Right kidney (tissue), 9 donors: ENCODE data around the gene FABP1.
A peak's percentile ranks its signal among the peaks of the same experiment; 100 is the strongest.

ENCODE experiments used
- DNase-seq: peaks from one replicate; pipeline ENCODE4 v3.0.0-alpha.2; 2016
- long read RNA-seq, 8 donors: transcript quantifications; one replicate each; lab custom pipeline, GENCODE V29; 2026

Gene FABP1
- long read RNA-seq, donor 1, transcript FABP1-201 (4 exons, 555 nt): major isoform, 37 of 38 reads
- long read RNA-seq, donor 1, partial matches to known transcripts: 0 of 38 reads
- long read RNA-seq, donor 1, other reads (novel, unspliced or antisense): 0 of 38 reads
- long read RNA-seq, donor 2, transcript FABP1-201 (4 exons, 555 nt): major isoform, 34 of 35 reads
- long read RNA-seq, donor 2, partial matches to known transcripts: 0 of 35 reads
- long read RNA-seq, donor 2, other reads (novel, unspliced or antisense): 0 of 35 reads
- long read RNA-seq, donor 3, transcript FABP1-201 (4 exons, 555 nt): major isoform, 5 of 5 reads
- long read RNA-seq, donor 3, partial matches to known transcripts: 0 of 5 reads
- long read RNA-seq, donor 3, other reads (novel, unspliced or antisense): 0 of 5 reads
- long read RNA-seq, donor 4, transcript FABP1-201 (4 exons, 555 nt): major isoform, 20 of 21 reads
- long read RNA-seq, donor 4, partial matches to known transcripts: 0 of 21 reads
- long read RNA-seq, donor 4, other reads (novel, unspliced or antisense): 0 of 21 reads
- long read RNA-seq, donor 5, transcript FABP1-201 (4 exons, 555 nt): major isoform, 35 of 37 reads
- long read RNA-seq, donor 5, partial matches to known transcripts: 0 of 37 reads
- long read RNA-seq, donor 5, other reads (novel, unspliced or antisense): 0 of 37 reads
- long read RNA-seq, donor 6, transcript FABP1-201 (4 exons, 555 nt): major isoform, 41 of 42 reads
- long read RNA-seq, donor 6, partial matches to known transcripts: 0 of 42 reads
- long read RNA-seq, donor 6, other reads (novel, unspliced or antisense): 0 of 42 reads
- long read RNA-seq, donor 7, transcript FABP1-201 (4 exons, 555 nt): major isoform, 34 of 36 reads
- long read RNA-seq, donor 7, partial matches to known transcripts: 0 of 36 reads
- long read RNA-seq, donor 7, other reads (novel, unspliced or antisense): 0 of 36 reads
- long read RNA-seq, donor 8, transcript FABP1-201 (4 exons, 555 nt): major isoform, 33 of 35 reads
- long read RNA-seq, donor 8, partial matches to known transcripts: 0 of 35 reads
- long read RNA-seq, donor 8, other reads (novel, unspliced or antisense): 0 of 35 reads

DNA sequence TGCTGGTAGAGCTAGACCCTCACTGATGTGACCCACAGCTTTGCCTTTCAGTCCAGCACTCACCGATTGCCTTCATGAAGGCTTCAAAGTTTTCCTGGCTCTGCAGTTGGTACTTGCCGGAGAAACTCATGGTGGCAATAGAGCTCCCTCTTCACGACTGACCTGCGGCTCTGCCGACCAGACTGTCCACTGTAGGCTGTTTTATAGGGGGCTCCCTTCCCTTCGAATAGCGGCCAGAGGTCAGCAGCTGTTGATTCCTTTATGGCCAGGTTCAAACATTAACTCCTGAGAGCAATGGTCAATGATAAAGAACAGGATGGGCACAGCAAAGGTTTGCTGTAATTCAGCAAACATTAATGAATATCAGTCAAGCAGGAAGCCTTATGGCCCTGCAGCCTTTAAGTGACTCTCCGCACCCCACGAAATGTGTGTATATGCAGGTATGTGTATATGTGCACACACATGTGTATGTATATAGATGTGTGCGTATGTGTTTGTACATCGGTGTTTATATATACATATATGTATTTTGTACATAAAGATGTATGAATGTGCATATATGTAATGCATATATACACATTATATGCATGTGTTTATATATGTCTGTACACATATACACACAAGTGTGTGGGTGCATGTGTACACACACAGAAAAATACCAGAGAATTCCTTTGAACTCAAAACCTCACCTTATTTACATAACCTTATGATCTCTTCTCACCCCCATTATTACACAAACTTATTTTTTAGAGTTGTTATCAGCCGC, at the start of gene FABP1:
TSS of gene FABP1 (minus strand) at position 175 of the 766 bp plus-strand sequence. CDS start at position 130, 45 bp downstream.
- no peak for DNase-seq

DNA sequence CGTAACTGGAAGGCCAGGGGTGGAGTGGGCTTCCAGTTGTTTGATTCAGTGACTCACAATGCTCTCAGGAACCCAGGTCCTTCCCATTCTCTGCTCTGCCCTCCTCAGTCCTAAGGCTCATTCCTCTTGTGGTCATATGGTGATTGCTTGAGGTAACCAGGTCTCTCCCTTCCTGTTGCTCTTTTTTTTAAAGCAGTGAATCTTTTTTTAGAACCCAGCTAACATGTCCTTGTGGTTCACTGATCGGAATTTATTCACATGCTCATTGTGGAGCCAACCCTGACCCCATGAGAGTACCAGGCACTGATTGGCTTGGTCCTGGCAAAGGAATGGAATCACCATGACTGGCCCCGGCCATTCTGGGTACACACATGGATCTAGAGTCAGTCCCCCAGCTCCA, 49.7 kb upstream of the FABP1 start:
- DNase-seq: no peak

DNA sequence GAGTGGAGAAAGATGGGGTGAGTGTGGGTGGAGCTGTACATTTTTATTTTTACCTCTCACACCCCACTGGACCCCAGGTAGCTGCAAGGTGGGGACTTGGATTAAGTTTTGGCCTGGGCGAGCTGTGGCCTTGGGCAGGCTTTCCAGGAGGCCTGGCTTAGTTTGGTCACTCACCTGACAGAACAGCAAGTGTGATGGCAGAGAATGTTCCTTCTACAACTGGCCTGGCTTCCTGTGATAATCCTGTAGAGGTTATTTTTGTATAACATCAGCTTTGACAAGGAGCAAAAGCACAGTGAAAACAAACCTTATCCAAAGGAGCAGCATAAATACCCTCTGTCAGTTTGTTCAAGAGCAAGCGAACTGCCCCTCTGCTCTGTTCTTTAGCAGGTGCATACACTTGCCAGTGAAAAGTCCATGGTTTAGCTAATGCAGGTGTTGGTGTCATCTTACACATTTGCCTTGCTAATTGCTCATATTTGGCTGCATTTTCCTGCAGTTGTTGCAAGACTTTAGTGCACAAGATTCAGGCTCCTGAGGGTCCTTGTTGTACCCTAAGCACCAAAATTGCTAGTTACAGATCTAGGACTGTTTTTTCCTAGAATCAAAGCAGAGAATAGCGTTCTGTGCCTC, 48.6 kb upstream of the FABP1 start:
- no peak for DNase-seq

DNA sequence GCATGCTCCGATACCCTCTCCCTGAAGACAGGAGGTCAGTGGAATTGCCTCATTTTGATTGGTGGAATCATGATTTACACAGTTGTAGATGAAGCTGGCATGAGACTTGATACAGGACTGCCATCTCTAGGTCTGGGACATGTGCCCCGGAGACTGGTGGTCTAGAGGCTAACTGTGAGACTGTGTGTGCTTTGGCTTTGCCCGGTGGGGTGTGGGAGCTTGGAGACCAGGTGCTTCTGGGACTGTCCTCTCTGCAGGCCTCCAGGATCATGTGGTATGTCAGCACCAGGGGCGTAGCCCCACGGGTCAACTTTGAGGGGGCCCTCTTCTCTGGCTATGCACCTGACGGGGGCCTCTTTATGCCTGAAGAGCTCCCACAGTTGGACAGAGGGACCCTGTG, 45.0 kb upstream of the FABP1 start:
- no peak for DNase-seq

DNA sequence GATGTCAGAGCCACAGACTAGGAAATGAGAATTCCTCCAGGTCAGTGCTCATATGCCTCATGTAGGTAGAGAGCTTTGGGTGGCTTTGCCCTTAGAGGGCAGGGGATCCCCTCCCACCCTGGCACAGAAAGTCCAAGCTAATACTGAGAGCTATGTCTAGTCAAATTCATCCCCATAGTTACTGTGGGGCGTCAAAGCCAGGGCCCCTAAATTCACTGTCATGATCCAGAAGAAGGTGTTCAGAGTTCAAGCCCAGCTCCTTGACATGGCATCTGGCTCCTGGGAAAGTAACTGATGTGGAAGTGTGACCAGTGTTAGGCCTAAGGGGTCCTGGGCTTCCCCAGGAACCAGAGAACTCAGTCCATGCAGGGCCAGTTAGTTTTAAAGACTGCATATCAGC, 44.1 kb upstream of the FABP1 start:
- no peak for DNase-seq

DNA sequence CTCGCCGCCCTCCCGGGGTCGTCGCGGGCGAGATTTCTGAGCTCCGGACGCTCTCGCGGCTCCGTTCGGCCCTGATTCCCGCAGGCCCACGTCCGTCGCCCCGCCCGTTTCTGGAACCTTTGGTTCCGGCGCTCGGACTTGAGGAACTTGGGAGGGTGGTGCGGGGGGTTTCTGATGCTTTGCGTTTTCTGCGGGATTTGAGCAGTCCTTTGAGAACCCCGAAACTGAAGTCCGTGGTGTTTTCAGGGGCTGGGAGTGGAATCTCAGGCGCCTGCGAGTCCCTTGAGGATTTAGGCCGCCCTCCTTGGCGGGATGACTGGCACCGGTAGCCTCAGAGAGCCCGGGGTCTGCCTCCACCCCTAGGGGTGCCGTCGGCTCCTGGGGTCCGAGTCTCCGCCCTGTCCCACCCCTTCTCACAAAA, 42.6 kb upstream of the FABP1 start:
- DNase-seq: peak; percentile 68

DNA sequence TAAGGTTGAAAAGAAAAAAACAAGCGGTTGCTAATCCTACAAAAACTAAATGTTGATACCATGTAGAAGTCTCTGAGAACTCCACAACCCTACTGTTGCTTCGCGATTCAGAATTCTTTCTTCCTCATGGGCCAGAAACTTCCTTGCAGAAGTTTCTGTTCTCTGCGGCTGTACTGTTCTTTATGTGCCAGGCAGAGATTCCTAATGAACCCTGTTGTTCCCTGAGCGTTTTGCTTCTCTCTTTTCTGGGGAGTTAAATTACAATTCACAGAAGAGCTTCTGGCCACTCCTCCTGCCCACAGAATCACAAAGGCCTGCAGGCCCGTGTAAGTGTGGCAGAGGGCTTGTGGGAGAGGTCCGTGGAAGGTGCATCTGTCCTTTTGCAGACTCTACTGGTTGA, 40.5 kb upstream of the FABP1 start:
- DNase-seq: no peak

DNA sequence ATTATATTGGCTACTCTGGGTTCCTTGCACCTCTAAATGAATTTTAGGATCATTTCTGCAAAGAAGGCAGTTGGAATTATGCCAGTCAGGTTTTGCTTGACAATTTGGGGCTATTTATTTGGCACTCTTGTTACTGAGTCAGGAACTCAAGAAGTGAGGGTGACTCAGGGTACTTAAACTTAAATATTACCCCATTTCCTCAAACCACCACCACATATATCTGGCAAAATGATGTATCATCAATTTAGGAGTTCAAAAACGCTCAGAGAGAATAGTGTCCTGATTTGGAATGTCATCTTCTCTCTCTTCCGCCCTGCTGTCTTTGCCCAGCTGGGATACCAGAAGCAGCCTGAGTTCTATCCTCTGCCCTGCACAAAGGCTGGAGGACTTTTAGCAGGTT, 39.9 kb upstream of the FABP1 start:
- DNase-seq: no peak

DNA sequence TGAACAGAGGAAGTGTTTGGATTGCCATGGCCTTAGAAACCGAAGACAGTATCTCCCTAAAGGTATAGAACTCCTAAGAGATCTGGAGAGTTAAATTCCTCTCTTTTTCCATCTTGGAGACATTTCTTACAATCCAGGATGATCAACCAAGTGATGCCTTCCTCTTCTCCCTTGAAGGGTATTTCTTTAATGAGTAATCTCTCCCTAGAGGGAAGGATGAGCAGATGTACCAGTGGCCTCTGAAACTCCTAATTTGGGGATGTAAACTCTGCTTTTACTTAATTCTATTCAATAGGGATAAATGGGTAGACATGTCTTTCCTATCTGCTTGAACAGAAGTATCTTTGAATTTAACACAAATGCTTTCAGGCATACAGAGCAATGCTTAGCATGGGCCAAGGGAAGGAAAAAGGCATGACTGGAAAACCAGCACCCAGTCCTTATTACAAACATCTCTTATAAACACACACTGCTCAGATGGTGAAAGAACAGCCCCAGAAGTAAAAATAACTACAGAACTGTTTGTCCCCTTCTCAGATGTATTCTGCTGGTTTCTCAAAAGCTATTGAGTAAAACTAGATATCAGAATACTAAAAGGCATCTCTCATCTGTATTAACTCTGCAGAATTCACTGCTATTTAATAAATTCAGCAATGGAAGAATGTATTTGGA, 37.6 kb upstream of the FABP1 start:
- no peak for DNase-seq

DNA sequence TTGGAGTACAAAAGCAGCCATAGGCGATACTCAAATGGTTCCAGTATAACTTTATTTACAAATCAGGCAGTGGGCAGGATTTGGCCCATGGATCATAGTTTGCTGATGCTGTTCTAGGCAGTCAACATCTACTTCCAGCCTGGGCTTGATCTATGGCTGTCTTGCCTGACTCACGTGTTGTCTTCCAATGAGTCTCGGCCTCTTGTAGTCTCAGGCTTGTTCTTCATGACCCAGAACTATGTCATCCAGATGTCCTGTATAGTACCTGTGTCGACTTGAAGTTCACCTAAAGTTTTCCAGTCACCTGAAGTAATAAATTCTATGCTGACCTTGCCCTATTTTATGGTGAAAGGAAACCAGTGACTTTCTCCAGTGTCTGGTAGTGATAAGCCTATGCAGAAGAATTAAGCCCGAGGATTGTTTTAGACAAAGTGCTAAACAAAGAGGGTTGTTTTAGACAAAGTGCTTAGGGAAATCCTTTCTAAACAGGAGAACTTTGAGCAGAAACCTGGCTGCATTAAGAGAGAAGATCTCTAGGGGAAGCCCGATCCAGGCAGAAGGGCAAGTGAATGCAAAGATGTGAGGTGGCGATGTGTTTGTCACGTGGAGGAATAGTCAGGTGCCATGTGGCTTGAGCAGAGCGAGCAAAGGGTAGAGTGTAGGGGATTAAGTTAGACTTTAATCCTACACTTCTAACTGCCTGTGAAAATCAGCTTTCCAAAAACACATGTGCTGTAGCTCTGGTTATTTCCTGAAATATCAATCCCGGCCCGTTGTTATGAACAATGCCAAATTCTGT, 33.8 kb upstream of the FABP1 start:
- DNase-seq: no peak

DNA sequence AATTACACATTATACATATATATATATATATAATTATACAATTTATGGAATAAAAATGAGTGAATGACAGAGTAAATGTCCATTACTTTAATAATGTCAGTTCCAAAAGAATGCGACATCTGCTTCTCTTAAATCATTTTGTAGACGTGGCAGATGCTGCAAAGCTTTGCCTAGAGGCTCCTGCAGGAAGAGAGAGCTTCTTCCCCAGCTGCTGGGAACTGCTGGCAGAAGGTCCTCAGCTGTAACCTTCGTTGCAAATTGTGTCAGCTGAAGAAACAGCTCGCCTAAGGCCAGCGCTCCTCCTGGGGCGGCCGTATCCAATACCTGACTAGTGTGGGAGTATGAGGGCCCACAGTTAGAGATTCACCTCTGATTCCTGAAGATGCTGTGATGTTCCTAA, 32.7 kb upstream of the FABP1 start:
- DNase-seq: no peak

DNA sequence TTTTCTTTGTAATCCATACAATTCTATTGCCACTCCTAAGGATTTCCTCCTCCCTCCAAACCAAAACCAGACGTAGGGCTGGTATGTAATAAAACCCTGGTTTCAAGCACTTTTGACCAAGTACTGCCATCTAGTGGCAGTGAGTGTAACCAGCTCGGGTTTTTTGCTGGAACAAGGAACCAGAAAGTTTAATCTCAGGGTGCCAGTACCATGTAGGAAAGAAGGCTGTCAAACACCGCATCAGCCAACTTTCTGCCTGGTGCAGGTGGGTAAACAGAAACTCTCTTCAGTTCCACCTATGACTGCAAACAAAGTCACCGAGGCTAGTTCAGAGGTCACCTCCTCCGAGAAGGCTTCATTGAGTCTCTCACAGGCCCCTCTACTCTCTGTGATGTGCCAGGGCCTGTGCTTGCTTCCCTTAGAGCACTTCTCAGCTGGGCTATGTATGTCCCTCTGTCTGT, 32.1 kb upstream of the FABP1 start:
- no peak for DNase-seq

DNA sequence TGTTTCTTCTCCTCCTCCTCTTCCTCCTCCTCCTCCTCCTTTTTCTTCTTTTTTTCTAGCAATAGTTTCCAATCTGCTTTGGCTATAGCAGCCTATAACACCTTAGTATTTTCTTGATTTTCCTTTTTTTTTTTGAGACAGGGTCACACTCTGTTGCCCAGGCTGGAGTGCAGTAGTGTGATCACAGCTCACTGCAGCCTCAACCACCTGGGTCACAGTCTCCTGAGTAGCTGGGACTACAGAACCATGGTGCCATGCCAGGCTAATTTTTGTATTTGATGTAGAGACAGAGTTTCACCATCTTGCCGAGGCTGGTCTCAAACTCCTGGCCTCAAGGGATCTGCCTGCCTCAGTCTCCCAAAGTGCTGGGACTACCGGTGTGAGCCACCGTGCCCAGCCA, 31.6 kb upstream of the FABP1 start:
- DNase-seq: no peak

DNA sequence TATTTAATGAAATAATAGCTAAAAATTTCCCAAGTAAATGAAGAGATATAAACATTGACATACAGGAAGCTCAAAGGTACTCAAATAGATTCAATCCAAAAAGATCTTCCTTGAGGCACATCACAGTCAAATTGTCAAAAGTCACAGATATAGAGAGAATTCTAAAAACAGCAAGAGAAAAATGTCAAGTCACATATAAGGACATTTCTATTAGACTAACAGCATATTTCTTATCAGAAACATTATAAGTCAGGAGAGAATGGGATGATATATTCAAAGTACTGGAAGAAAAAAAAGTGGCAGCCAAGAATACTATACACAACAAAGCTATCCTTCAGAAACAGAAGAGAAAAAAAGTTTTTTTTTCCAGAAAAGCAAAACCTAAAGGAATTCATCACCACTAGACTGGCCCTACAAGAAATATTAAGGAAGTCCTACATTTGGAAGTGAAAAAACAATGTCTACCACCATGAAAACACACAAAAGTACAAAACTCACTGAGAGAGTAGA, 21.1 kb upstream of the FABP1 start:
- no peak for DNase-seq

DNA sequence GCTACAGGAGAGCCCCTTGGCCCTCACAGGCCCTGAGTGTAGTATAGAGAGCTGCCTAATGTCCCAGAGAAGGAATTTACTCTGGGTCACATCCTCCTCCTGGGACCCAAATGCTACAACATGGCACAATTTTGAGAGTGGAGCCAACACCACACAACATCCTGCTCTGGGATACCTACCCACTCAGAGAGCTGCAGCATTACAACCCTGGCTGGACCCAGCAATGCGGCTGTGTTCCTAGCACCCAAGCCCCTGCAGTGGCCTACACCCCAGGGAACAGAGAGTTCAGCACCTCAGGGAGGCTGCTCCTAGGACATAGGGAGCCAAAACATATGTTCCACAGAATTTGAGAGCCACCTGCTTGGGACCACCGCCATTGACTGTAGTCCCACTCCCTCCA, 19.3 kb upstream of the FABP1 start:
- DNase-seq: no peak

DNA sequence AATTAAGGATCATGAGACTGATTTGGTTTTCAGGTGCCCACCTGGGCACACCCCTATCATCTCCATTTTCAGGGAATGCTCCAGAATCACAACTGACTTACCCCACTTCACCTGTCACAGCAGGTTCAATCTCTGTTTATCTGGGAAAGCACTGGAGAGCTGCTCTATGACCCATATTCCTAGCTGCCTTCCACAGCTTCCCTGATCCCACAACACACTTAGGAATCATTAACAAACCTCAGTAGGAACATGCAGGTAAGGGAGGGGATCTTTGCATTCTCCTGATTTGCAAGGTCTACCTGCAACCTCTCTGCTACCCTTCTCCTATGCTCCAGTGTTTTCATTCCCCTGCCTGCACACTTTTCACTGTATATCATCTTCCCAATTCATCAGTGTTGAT, 18.7 kb upstream of the FABP1 start:
- DNase-seq: no peak

DNA sequence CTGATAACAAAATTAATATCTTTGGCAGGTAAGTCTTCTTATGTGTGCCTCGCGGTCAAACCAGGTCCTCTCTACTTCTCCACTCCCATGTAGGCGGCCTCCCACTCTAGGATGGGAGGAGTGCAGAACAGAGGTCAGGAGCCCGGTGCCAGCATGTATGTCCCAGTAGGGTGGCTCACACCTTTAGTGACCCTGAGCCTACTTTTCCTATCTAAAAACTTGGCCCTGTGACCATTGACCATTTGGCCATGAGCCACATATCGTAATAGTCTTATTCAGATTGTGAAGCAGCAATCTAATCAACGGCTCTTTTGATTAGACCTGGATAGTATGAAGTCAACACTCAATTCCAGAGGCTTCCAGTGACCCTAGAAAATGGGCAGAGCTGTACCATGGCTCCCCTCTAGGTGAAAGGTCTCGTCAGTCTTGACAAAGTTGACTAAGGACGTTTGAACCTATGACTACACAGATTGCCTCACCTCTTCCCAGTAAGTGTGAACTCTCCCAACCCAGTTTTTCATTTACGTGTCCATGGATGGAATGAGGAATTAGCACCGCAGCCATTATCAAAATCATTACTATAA, 17.1 kb upstream of the FABP1 start:
- no peak for DNase-seq

DNA sequence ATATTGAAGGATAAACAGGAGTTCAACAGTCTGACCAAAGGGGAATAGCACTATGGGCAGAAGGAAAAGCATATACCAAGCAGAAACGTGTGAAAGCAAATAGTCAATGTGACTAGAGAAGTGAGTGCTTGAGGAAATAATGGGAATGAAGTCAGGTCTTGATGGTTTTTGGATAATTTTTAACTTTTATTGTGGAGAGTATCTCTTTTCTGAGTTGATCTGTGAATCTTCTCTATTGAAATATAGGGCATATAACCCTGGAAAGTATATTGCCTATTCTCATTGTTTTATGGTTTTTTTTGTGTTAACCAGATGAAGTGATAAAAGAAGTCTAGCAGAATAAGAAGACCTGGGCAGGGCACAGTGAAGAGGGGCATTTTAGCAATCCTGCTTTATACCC, 16.4 kb upstream of the FABP1 start:
- no peak for DNase-seq

DNA sequence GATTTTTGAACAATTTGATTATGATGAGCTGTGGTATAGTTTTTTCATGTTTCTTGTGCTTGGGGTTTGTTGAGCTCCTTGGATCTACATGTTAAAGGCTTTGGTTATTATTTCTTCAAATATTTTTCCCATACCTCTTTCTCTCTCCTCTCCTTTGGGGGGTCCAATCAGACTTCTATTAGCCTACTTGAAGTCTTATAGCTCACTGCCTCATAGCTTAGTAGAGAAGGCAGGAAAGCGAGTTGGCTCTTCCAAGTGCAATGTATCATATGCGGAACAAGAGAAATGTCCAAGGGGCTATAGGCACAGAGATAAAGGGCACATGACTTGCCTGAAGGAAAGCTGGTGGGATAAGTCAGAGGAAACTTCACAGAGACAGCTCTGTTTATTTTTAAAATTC, 14.1 kb upstream of the FABP1 start:
- no peak for DNase-seq

DNA sequence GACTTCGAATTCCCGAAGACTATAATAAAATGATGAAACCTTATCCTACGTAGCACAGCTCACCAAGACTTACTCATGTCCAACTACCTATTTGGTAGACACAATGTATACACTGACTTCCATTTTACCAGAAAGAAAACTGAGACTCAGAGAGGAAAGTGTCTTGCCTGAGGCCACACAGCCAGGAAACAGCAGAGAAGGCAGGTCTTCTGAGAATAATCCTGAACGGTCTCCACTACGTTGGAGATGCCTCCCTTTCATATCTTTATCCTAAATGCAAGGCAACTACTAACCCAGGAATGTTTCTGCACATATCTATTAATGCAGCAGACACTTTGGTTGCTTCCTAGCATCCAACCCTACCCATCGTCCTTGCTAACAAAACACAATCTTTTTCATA, 11.9 kb upstream of the FABP1 start:
- no peak for DNase-seq
